IMR-90 (cell line): ENCODE measurements around the gene MALRD1. TPM values are rescaled to one million over a fixed set of nuclear protein-coding genes. Genes with fewer than 3 reads are reported as not detected.
A peak's percentile ranks its signal among the peaks of the same experiment; 100 is the strongest.

ENCODE experiments used
- ATAC-seq: fragments of 200-7000 bp; cut with Tn5 transposase; 2 replicates; pipeline ENCODE4 v1.9.1; 2020; ENCODE audit warnings: low read depth, mild to moderate bottlenecking, moderate library complexity
- BruUV-seq: library from RNA; stranded (reverse); fragments of 400-500 nt; replicated peaks from 2 replicates; lab custom pipeline; 2021; lab: Mats Ljungman, UMichigan
- CTCF ChIA-PET: fragments of 300-600 bp; formaldehyde crosslinking; extraction: SDS; loops from one replicate; lab custom pipeline; 2021; ENCODE audit warnings: antibody characterized with exemption; lab: Yijun Ruan, JAX
- POLR2A ChIA-PET: fragments of 300-600 bp; sonication (Branson Sonifier 250); formaldehyde crosslinking; loops from one replicate; lab custom pipeline; 2022; ENCODE audit warnings: antibody characterized with exemption; ENCODE audit not compliant: unreplicated experiment; lab: Charles Lee
- DNase-seq: peaks from one replicate; pipeline ENCODE4 v3.0.0; 2013
- H2AFZ ChIP-seq: replicated peaks from 2 replicates; pipeline ENCODE3; 2013; ENCODE audit warnings: low read length, mild to moderate bottlenecking; ENCODE audit not compliant: poor library complexity
- H2AK5ac ChIP-seq: 2 replicates; pipeline ENCODE4 v1.6.1; 2013; ENCODE audit warnings: low read depth, low read length, inconsistent platforms
- H2AK9ac ChIP-seq: replicated peaks from 2 replicates; pipeline ENCODE3; 2013; ENCODE audit warnings: mild to moderate bottlenecking, low read depth, low read length, moderate library complexity; ENCODE audit not compliant: poor library complexity
- H2BK120ac ChIP-seq: 2 replicates; pipeline ENCODE4 v1.6.1; 2013; ENCODE audit warnings: low read depth, low read length, inconsistent platforms
- H2BK15ac ChIP-seq: 3 replicates; pipeline ENCODE4 v1.6.1; 2013; ENCODE audit warnings: low read depth, low read length, inconsistent platforms
- H2BK20ac ChIP-seq: 2 replicates; pipeline ENCODE4 v1.6.1; 2013; ENCODE audit warnings: low read depth, mild to moderate bottlenecking, inconsistent platforms, low read length, moderate library complexity
- H2BK5ac ChIP-seq: 2 replicates; pipeline ENCODE4 v1.6.1; 2013; ENCODE audit warnings: mild to moderate bottlenecking, low read depth, low read length, inconsistent platforms; ENCODE audit not compliant: poor library complexity, severe bottlenecking
- H3K14ac ChIP-seq: replicated peaks from 2 replicates; pipeline ENCODE4 v1.6.1; 2013; ENCODE audit warnings: low read depth, low read length, inconsistent platforms
- H3K18ac ChIP-seq: 2 replicates; pipeline ENCODE4 v1.6.1; 2013; ENCODE audit warnings: low read depth, low read length, control low read depth
- H3K23ac ChIP-seq: 2 replicates; pipeline ENCODE4 v1.6.1; 2013; ENCODE audit warnings: low read depth, low read length, inconsistent platforms
- H3K27ac ChIP-seq: 2 replicates; pipeline ENCODE4 v1.5.1; 2013; ENCODE audit warnings: mild to moderate bottlenecking, control low read depth, low read length; ENCODE audit not compliant: insufficient read depth
- H3K27me3 ChIP-seq: 2 replicates; pipeline ENCODE4 v1.6.1; 2013; ENCODE audit warnings: low read length; ENCODE audit not compliant: control insufficient read depth, insufficient read depth
- H3K36me3 ChIP-seq: 2 replicates; pipeline ENCODE4 v1.6.1; 2013; ENCODE audit warnings: low read length, mixed read lengths; ENCODE audit not compliant: control insufficient read depth, insufficient read depth
- H3K4ac ChIP-seq: 2 replicates; pipeline ENCODE4 v1.6.1; 2013; ENCODE audit warnings: low read depth, low read length, inconsistent platforms
- H3K4me1 ChIP-seq: 2 replicates; pipeline ENCODE4 v1.6.1; 2013; ENCODE audit warnings: low read length, mixed read lengths; ENCODE audit not compliant: control insufficient read depth, insufficient read depth
- H3K4me2 ChIP-seq: 2 replicates; pipeline ENCODE4 v1.6.1; 2013; ENCODE audit warnings: low read depth, mild to moderate bottlenecking, control low read depth, low read length, moderate library complexity
- H3K4me3 ChIP-seq: 2 replicates; pipeline ENCODE4 v1.5.1; 2013; ENCODE audit warnings: low read depth, mild to moderate bottlenecking, control low read depth, low read length, moderate library complexity; ENCODE audit not compliant: insufficient read depth
- H3K56ac ChIP-seq: 2 replicates; pipeline ENCODE4 v1.6.1; 2013; ENCODE audit warnings: low read length, inconsistent platforms; ENCODE audit not compliant: insufficient read depth; ENCODE audit errors: extremely low read depth
- H3K79me1 ChIP-seq, 2 experiments: 2 replicates each; pipeline ENCODE4 v1.6.1; 2013; ENCODE audit warnings: low read length in 2 of 2, inconsistent platforms in 1 of 2, low read depth in 1 of 2
- H3K9ac ChIP-seq: 2 replicates; pipeline ENCODE4 v1.6.1; 2013; ENCODE audit warnings: low read depth, low read length, control low read depth
- H3K9me1 ChIP-seq: 2 replicates; pipeline ENCODE4 v1.6.1; 2013; ENCODE audit warnings: low read length, inconsistent platforms; ENCODE audit not compliant: insufficient read depth
- H3K9me3 ChIP-seq: 2 replicates; pipeline ENCODE4 v1.6.1; 2013; ENCODE audit warnings: low read length; ENCODE audit not compliant: control insufficient read depth, insufficient read depth
- H4K20me1 ChIP-seq: 2 replicates; pipeline ENCODE4 v1.6.1; 2013; ENCODE audit warnings: low read length, inconsistent platforms; ENCODE audit not compliant: insufficient read depth
- H4K5ac ChIP-seq: 2 replicates; pipeline ENCODE4 v1.6.1; 2013; ENCODE audit warnings: mild to moderate bottlenecking, low read depth, low read length, control low read depth
- H4K8ac ChIP-seq, 2 experiments: 2 replicates each; pipeline ENCODE4 v1.6.1; 2013; ENCODE audit warnings: low read depth in 2 of 2, low read length in 2 of 2, control low read depth in 1 of 2, inconsistent platforms in 1 of 2
- H4K91ac ChIP-seq: 2 replicates; pipeline ENCODE4 v1.6.1; 2013; ENCODE audit warnings: low read depth, low read length, inconsistent platforms; ENCODE audit not compliant: insufficient read depth
- ELK1 ChIP-seq: fragments of 150-350 bp; IDR thresholded peaks from 2 replicates; pipeline ENCODE4 v1.6.1; 2016; ENCODE audit warnings: low read depth, mild to moderate bottlenecking, low read length, moderate library complexity, borderline replicate concordance
- FOS ChIP-seq: fragments of 150-350 bp; IDR thresholded peaks from 2 replicates; pipeline ENCODE4 v1.6.1; 2016; ENCODE audit warnings: low read depth, low read length
- MAZ ChIP-seq: IDR thresholded peaks from 2 replicates; pipeline ENCODE4 v1.6.1; 2012; ENCODE audit warnings: low read depth, mild to moderate bottlenecking, low read length, improper control_type of control experiment, moderate library complexity, borderline replicate concordance
- MXI1 ChIP-seq: IDR thresholded peaks from 2 replicates; pipeline ENCODE4 v1.6.1; 2012; ENCODE audit warnings: low read depth, mild to moderate bottlenecking, low read length, moderate library complexity, borderline replicate concordance
- POLR2A ChIP-seq: IDR thresholded peaks from 2 replicates; pipeline ENCODE4 v1.6.1; 2012; ENCODE audit warnings: mild to moderate bottlenecking, low read depth, low read length
- RAD21 ChIP-seq: IDR thresholded peaks from 2 replicates; pipeline ENCODE4 v1.6.1; 2012; ENCODE audit warnings: low read length, improper control_type of control experiment
- RCOR1 ChIP-seq: IDR thresholded peaks from 2 replicates; pipeline ENCODE4 v1.6.1; 2012; ENCODE audit warnings: mild to moderate bottlenecking, low read length, improper control_type of control experiment; ENCODE audit not compliant: insufficient replicate concordance
- USF2 ChIP-seq: fragments of 150-350 bp; IDR thresholded peaks from 2 replicates; pipeline ENCODE4 v1.6.1; 2017; ENCODE audit warnings: mild to moderate bottlenecking, antibody characterized with exemption, low read length, low read depth
- WGBS, 2 experiments: methylation state at CpG; one replicate each; pipeline versions ENCODE4 v1.1.5 to v1.1.7; 2013; ENCODE audit warnings: missing lambda C conversion rate in 2 of 2; ENCODE audit not compliant: insufficient read length in 1 of 2; ENCODE audit errors: extremely low coverage in 2 of 2; 5-methylcytosine and 5-hydroxymethylcytosine counted together
- dilution Hi-C: fragments of 300-500 bp; cut with HindIII; formaldehyde crosslinking; loops from one replicate; pipeline ENCODE4 v1.14.3; 2018; ENCODE audit warnings: low sequenced_read_pairs; ENCODE audit not compliant: unreplicated experiment
- in situ Hi-C: fragments of 300-500 bp; cut with MboI; formaldehyde crosslinking; loops from 3 replicates; pipeline ENCODE4 v1.14.3; 2019; ENCODE audit warnings: low sequenced_read_pairs, inconsistent platforms, mixed read lengths
- intact Hi-C: fragments of 100-400 bp; cut with micrococcal nuclease; formaldehyde crosslinking; loops from 2 replicates; pipeline ENCODE4 v1.10.0; 2022
- polyA plus RNA-seq, 3 experiments: library from polyadenylated mRNA; depleted of rRNA; stranded (reverse); fragments of >200 nt; gene quantifications; 2 replicates each; pipeline ENCODE4 v1.2.3, GENCODE V29; 2012; ENCODE audit warnings: low replicate concordance in 1 of 3
- total RNA-seq: library from RNA; depleted of rRNA; stranded (reverse); fragments of >200 nt; gene quantifications from 2 replicates; pipeline ENCODE4 v1.2.3, GENCODE V29; 2012

MALRD1 gene
- total and polyA plus RNA-seq, 2 of the 4 experiments (the other 2 are of a cell fraction) = 0.34 to 1.1 TPM

DNA sequence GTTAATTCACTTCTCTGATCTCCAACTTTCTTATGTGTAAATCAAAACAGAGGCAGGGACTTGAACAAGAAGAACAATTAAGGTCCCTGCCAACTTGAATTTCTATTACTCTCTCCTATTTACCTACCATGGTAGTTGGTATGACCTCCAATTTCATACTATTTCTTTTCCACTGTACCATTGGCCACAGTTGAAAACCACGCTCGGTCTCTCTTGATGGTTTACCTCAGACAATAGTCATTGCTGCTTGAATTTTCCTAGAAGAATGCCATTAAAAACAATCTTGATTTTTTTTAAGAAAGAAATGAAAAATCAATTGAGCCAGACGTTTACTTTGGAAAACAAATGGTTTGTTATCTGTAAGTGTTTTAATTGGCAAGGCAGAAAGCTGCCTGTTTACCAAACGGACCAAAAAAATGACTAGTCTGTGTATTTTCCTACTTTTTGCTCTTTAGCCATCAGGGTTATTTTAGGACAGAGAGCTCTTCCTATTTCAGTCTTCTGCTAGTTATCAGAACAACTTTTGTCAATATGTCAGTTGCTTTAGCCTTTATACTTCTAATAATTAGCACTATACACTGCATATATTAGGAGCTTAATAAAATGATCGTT lies 610.1 kb downstream of the MALRD1 start:
- POLR2A ChIA-PET = no interaction called here

More for the DNA sequence above, 610.1 kb downstream of the MALRD1 start:
- Histone ChIP-seq H4K8ac (peak overlapping the region in 1 of 2 experiments; percentile 56; a peak in 1 of 4 replicates), H3K27ac (no peak overlapping the region), H2BK120ac (peak overlapping the region; percentile 40; the same call in 1 of the 2 replicates), H3K4me1 (peaks cover 12% of the 10 kb centered on the region), H2BK15ac (no peak overlapping the region), H3K79me1 (no peaks in the 10 kb centered on the region), H3K9me3 (no peaks in the 10 kb centered on the region), H3K23ac (no peak overlapping the region), H3K4ac (no peak overlapping the region; the same call in 1 of the 2 replicates), H4K91ac (no peak overlapping the region), H2AFZ (no peak overlapping the region), H2AK9ac (no peak overlapping the region), H4K20me1 (no peaks in the 10 kb centered on the region), H3K36me3 (no peaks in the 10 kb centered on the region), H3K18ac (peak overlapping the region; percentile 67; the same call in 1 of the 2 replicates), H3K56ac (no peak overlapping the region), H3K27me3 (no peaks in the 10 kb centered on the region), H2AK5ac (no peak overlapping the region), H3K4me3 (no peak overlapping the region), H3K9me1 (peaks cover 7% of the 10 kb centered on the region), H4K5ac (peak overlapping the region; percentile 61; the same call in 1 of the 2 replicates), H2BK20ac (no peak overlapping the region), H2BK5ac (peak overlapping the region; percentile 58), H3K4me2 (peak overlapping the region; percentile 22; the same call in 1 of the 2 replicates), H3K9ac (no peak overlapping the region), H3K14ac (no peak overlapping the region; the same call in 1 of the 2 replicates)
- DNase-seq (no peak), ATAC-seq (no peak)
- TF ChIP-seq MAZ = no peak
- no peak for TF ChIP-seq ELK1
- TF ChIP-seq POLR2A = no peak
- no peak for TF ChIP-seq FOS
- no peak for TF ChIP-seq USF2
- no peak for TF ChIP-seq RAD21
- TF ChIP-seq MXI1 = no peak
- TF ChIP-seq RCOR1 = no peak
- CTCF ChIA-PET = no interaction called here
- in situ Hi-C loops (no loop called here), intact Hi-C loops (loop anchor here (5.0 kb wide), 1 partner anchor 44 kb away; no protein-coding TSS in a partner anchor), dilution Hi-C loops (no loop called here)
- no TSS peak for BruUV-seq
- WGBS, 2 experiments = 0% methylated on average over 1 of the region's 5 CpGs; no CpG with 5 or more reads in 1 of the 2 experiments
